K562 (cell line): ENCODE data around the gene UBR4. TPM values are rescaled to one million over a fixed set of nuclear protein-coding genes. Genes with fewer than 3 reads are reported as not detected.

ENCODE experiments used
- ATAC-seq: fragments of 200-7000 bp; cut with Tn5 transposase; 3 replicates; pipeline ENCODE4 v1.9.1; 2020; ENCODE audit warnings: moderate library complexity
- BruUV-seq: library from RNA; stranded (reverse); fragments of 400-500 nt; replicated peaks from 2 replicates; lab custom pipeline; 2021; lab: Mats Ljungman, UMichigan
- CTCF ChIA-PET: fragments of 300-600 bp; formaldehyde crosslinking; extraction: SDS; loops from one replicate; lab custom pipeline; 2021; ENCODE audit warnings: low intra/inter-chr PET ratio; lab: Yijun Ruan, JAX
- POLR2A ChIA-PET: fragments of 300-600, 350-650 bp; sonication (Branson Sonifier 250); formaldehyde crosslinking; extraction: SDS; loops from one replicate; lab custom pipeline; 2021; ENCODE audit warnings: antibody characterized with exemption, inconsistent platforms; lab: Yijun Ruan, JAX
- DNase-seq, 4 experiments: peaks; one replicate each; pipeline versions ENCODE4 v3.0.0 to v3.0.0-alpha.2; 2011 to 2018; ENCODE audit warnings: low spot score in 3 of 4, mixed read lengths in 3 of 4; ENCODE audit errors: extremely low read depth in 1 of 4
- FAIRE-seq: peaks from 2 replicates; lab custom pipeline; 2011; peaks lifted over from hg19 to GRCh38; lab: Jason Lieb, UNC
- H2AFZ ChIP-seq: 2 replicates; pipeline ENCODE4 v1.6.0; 2011; ENCODE audit warnings: low read depth, low read length, control low read depth, inconsistent platforms
- H3K27ac ChIP-seq: fragments of 200-600 bp; 3 replicates; pipeline ENCODE4 v1.8.0; 2011; ENCODE audit warnings: low read depth, mild to moderate bottlenecking, control low read depth, inconsistent platforms, low read length, moderate library complexity, mixed read lengths; ENCODE audit errors: extremely low read depth
- H3K27me3 ChIP-seq, 2 experiments: fragments of 300-600 bp in 1 of 2; 2 replicates in 1 of 2; 3 replicates in 1 of 2; pipeline versions ENCODE4 v1.6.0 to v1.8.0; 2011; ENCODE audit warnings: inconsistent platforms in 2 of 2, low read length in 2 of 2, mild to moderate bottlenecking in 1 of 2, mixed read lengths in 1 of 2, moderate library complexity in 1 of 2; ENCODE audit not compliant: control insufficient read depth in 2 of 2, insufficient read depth in 2 of 2
- H3K36me3 ChIP-seq: fragments of 300-600 bp; 3 replicates; pipeline ENCODE4 v1.8.0; 2011; ENCODE audit warnings: mild to moderate bottlenecking, low read length, inconsistent platforms; ENCODE audit not compliant: control insufficient read depth, insufficient read depth
- H3K4me1 ChIP-seq, 2 experiments: fragments of 200-600 bp in 1 of 2; replicated peaks in 1 of 2; 2 replicates in 1 of 2; 3 replicates in 1 of 2; pipeline versions ENCODE4 v1.5.1 to v1.8.0; 2011; ENCODE audit warnings: inconsistent platforms in 2 of 2, low read length in 2 of 2, mild to moderate bottlenecking in 1 of 2, mixed read lengths in 1 of 2, moderate library complexity in 1 of 2; ENCODE audit not compliant: control insufficient read depth in 2 of 2, insufficient read depth in 2 of 2
- H3K4me2 ChIP-seq: 2 replicates; pipeline ENCODE4 v1.6.1; 2011; ENCODE audit warnings: low read length, control low read depth, inconsistent platforms, mixed read lengths; ENCODE audit not compliant: insufficient read depth
- H3K4me3 ChIP-seq: fragments of 200-600 bp; sonication (generic), shearing (Covaris generic); 2 replicates; pipeline ENCODE4 v1.5.1; 2016; ENCODE audit warnings: control low read depth, inconsistent platforms
- H3K79me2 ChIP-seq: fragments of 200-600 bp; 3 replicates; pipeline ENCODE4 v1.8.0; 2011; ENCODE audit warnings: low read length, inconsistent platforms; ENCODE audit not compliant: control insufficient read depth, insufficient read depth
- H3K9ac ChIP-seq, 2 experiments: 2 replicates each; pipeline versions ENCODE4 v1.6.0 to v1.6.1; 2011; ENCODE audit warnings: low read depth in 2 of 2, low read length in 2 of 2, control low read depth in 1 of 2, inconsistent platforms in 1 of 2, mild to moderate bottlenecking in 1 of 2, mixed read lengths in 1 of 2; ENCODE audit not compliant: insufficient read depth in 1 of 2
- H3K9me1 ChIP-seq: one replicate; pipeline ENCODE4 v1.6.0; 2011; ENCODE audit warnings: inconsistent platforms, mild to moderate bottlenecking, low read length, moderate library complexity; ENCODE audit not compliant: control insufficient read depth, insufficient read depth
- H3K9me3 ChIP-seq: replicated peaks from 2 replicates; pipeline ENCODE4 v1.5.1; 2011; ENCODE audit warnings: low read depth, low read length, inconsistent platforms; ENCODE audit not compliant: control insufficient read depth, insufficient read depth
- H4K20me1 ChIP-seq: replicated peaks from 2 replicates; pipeline ENCODE4 v1.6.1; 2011; ENCODE audit warnings: low read length, inconsistent platforms, mixed read lengths; ENCODE audit not compliant: control insufficient read depth, insufficient read depth
- HCFC1 ChIP-seq: IDR thresholded peaks from 2 replicates; pipeline ENCODE4 v1.6.1; 2012; ENCODE audit warnings: low read depth, low read length, improper control_type of control experiment
- HMG20B ChIP-seq: fragments of 250-450 bp; sonication (Bioruptor Pico); IDR thresholded peaks from 2 replicates; pipeline ENCODE4 v1.5.0; 2021; ENCODE audit warnings: mild to moderate bottlenecking
- MTA2 ChIP-seq: fragments of 450-650 bp; IDR thresholded peaks from 2 replicates; pipeline ENCODE4 v1.6.1; 2016; ENCODE audit warnings: low read depth
- THAP12 ChIP-seq: fragments of 250-450 bp; sonication (Bioruptor Pico); IDR thresholded peaks from 2 replicates; pipeline ENCODE4 v1.9.0; 2021; ENCODE audit warnings: mild to moderate bottlenecking, inconsistent platforms
- ZNF561 ChIP-seq: fragments of 450-650 bp; formaldehyde crosslinking; conservative IDR thresholded peaks from 2 replicates; pipeline ENCODE4 v1.4.0; 2020; ENCODE audit warnings: mild to moderate bottlenecking, moderate library complexity
- WGBS: fragments of 100-300 bp; shearing (Covaris generic); methylation state at CpG from one replicate; pipeline ENCODE4 v1.1.6; 2016; ENCODE audit warnings: low coverage, mixed read lengths; ENCODE audit not compliant: insufficient coverage; ENCODE audit errors: missing lambda C conversion rate; 5-methylcytosine and 5-hydroxymethylcytosine counted together
- in situ Hi-C: fragments of 300-500 bp; cut with MboI; formaldehyde crosslinking; loops from 4 replicates; pipeline ENCODE4 v1.15.0; 2018; ENCODE audit warnings: inconsistent platforms, mixed read lengths
- intact Hi-C: fragments of 100-400 bp; cut with micrococcal nuclease; formaldehyde crosslinking; loops from 2 replicates; pipeline ENCODE4 v1.14.2; 2022
- polyA plus RNA-seq, 8 experiments: library from polyadenylated mRNA; depleted of rRNA in 4 of 8; stranded (reverse) in 5 of 8; unstranded in 3 of 8; fragments of >200 nt; fragmentation: Nextera tagmentation in 2 of 8; fragmentation: Illumina TruSeq in 1 of 8; extraction: Ambion mirVana in 2 of 8; extraction: Trizol in 1 of 8; gene quantifications; 2 replicates each; pipeline versions ENCODE4 v1.2.1 to v1.2.3, GENCODE V29; 2011 to 2014; ENCODE audit warnings: inconsistent platforms in 1 of 8, missing spikeins in 1 of 8
- total RNA-seq, 7 experiments: library from RNA; depleted of rRNA in 6 of 7; stranded (reverse); fragments of >200 nt in 6 of 7; fragmentation: Illumina TruSeq in 2 of 7; extraction: Trizol in 2 of 7; gene quantifications; 2 replicates each; pipeline versions ENCODE4 v1.2.1 to v1.2.3, GENCODE V29; 2011 to 2021; ENCODE audit warnings: low replicate concordance in 1 of 7
- TF ChIP-seq, protein P1 (sequence below): sonication (generic); formaldehyde crosslinking; IDR thresholded peaks from 2 replicates; pipeline ENCODE4 v1.8.0; 2022; ENCODE audit warnings: mild to moderate bottlenecking, missing genetic modification reagents

The UBR4 gene
- total and polyA plus RNA-seq, 9 of the 15 experiments (the other 6 are each of a cell fraction or from before 2014, with no cell fraction given), result 55.4 to 277 (median 123) TPM

DNA sequence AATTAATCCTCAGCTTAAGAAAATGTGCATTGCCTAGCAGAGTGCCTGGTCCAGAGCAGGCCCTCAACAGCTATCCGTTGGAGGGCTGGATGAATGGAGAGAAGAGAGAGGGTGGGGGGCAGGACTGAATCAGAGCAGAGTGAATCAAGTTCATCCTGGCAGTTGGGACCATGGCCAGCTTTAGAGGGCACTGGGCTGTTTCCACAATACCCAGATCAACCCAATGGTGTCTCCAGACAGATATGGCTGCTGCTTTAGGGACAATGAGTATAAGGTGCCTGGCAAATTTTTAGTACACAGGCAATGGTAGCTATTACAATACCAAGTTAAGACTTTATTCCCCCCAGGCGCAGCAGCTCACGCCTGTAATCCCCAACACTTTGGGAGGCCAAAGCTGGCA, 24.2 kb upstream of the UBR4 start:
- FAIRE-seq (no peak), DNase-seq (no peak), ATAC-seq (no peak)
- intact Hi-C loops (no loop called here), in situ Hi-C loops (no loop called here)
- ChIA-PET POLR2A (interaction anchor here (0.8 to 2.0 kb wide), 8 partner anchors 10 to 326 kb away, joined by 3 to 9 read pairs (median 4); partner anchors contain the start of genes EMC1 and MRTO4), CTCF (interaction anchor here (0.5 to 0.6 kb wide), 2 partner anchors 103 to 224 kb away, joined by 4 to 8 read pairs; no protein-coding TSS in a partner anchor)
- Histone ChIP-seq H3K9me3 (no peaks in the 10 kb centered on the region), H3K36me3 (peaks cover 90% of the 10 kb centered on the region), H3K27me3 (no peaks in the 10 kb centered on the region), H3K4me2 (no peak overlapping the region), H3K9me1 (no peaks in the 10 kb centered on the region), H3K4me3 (no peak overlapping the region), H3K79me2 (no peaks in the 10 kb centered on the region), H4K20me1 (peaks cover 3% of the 10 kb centered on the region; the same call in 1 of the 2 replicates), H3K9ac (no peak overlapping the region), H3K4me1 (no peaks in the 10 kb centered on the region), H2AFZ (no peak overlapping the region), H3K27ac (no peak overlapping the region)
- BruUV-seq, result no TSS peak
- 94% methylated on average over 3 of the region's 3 CpGs for WGBS
- TF ChIP-seq MTA2, result no peak
- no peak for TF ChIP-seq THAP12 (CRISPR knock-in tag)
- no peak for TF ChIP-seq HCFC1
- TF ChIP-seq ZNF561 (CRISPR knock-in tag), result no peak
- TF ChIP-seq, protein P1, sequence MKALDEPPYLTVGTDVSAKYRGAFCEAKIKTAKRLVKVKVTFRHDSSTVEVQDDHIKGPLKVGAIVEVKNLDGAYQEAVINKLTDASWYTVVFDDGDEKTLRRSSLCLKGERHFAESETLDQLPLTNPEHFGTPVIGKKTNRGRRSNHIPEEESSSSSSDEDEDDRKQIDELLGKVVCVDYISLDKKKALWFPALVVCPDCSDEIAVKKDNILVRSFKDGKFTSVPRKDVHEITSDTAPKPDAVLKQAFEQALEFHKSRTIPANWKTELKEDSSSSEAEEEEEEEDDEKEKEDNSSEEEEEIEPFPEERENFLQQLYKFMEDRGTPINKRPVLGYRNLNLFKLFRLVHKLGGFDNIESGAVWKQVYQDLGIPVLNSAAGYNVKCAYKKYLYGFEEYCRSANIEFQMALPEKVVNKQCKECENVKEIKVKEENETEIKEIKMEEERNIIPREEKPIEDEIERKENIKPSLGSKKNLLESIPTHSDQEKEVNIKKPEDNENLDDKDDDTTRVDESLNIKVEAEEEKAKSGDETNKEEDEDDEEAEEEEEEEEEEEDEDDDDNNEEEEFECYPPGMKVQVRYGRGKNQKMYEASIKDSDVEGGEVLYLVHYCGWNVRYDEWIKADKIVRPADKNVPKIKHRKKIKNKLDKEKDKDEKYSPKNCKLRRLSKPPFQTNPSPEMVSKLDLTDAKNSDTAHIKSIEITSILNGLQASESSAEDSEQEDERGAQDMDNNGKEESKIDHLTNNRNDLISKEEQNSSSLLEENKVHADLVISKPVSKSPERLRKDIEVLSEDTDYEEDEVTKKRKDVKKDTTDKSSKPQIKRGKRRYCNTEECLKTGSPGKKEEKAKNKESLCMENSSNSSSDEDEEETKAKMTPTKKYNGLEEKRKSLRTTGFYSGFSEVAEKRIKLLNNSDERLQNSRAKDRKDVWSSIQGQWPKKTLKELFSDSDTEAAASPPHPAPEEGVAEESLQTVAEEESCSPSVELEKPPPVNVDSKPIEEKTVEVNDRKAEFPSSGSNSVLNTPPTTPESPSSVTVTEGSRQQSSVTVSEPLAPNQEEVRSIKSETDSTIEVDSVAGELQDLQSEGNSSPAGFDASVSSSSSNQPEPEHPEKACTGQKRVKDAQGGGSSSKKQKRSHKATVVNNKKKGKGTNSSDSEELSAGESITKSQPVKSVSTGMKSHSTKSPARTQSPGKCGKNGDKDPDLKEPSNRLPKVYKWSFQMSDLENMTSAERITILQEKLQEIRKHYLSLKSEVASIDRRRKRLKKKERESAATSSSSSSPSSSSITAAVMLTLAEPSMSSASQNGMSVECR (CRISPR knock-in tag), result no peak
- no peak for TF ChIP-seq HMG20B (CRISPR knock-in tag)
